Measurements from ENCODE around the gene M1AP. TPM values are rescaled to one million over a fixed set of nuclear protein-coding genes. Genes with fewer than 3 reads are reported as not detected.
A peak's percentile ranks its signal among the peaks of the same experiment; 100 is the strongest.

M1AP gene
- total RNA-seq, 1 experiment from 2014 or later, result not detected

- DNase-seq (ENCODE audit: low read depth, low spot score), result no peak
- in situ Hi-C loops (cut with HindIII; ENCODE audit: low pct_unique_long_range_greater_than_20kb, low sequenced_read_pairs) (no loop called here), intact Hi-C loops (cut with micrococcal nuclease; ENCODE audit: unreplicated experiment) (no loop called here)
- Histone ChIP-seq H3K9me3 (ENCODE audit: control insufficient read depth, insufficient read depth, low read depth, low read length) (no peaks in the 10 kb centered on the region), H3K4me3 (ENCODE audit: low read depth in 2 of 2, low read length in 2 of 2) (no peak overlapping the region), H3K27ac (ENCODE audit: low read length) (no peak overlapping the region), H3K4me1 (ENCODE audit: control insufficient read depth, insufficient read depth, low read length) (no peaks in the 10 kb centered on the region), H3K27me3 (ENCODE audit: control insufficient read depth, insufficient read depth, low read length) (no peaks in the 10 kb centered on the region), H3K36me3 (ENCODE audit: control insufficient read depth, insufficient read depth, low read length) (no peaks in the 10 kb centered on the region)
- TF ChIP-seq CTCF (IDR thresholded peaks at IDR 0.05) (no peak), POLR2AphosphoS5 (IDR thresholded peaks at IDR 0.05; ENCODE audit: low read depth, low read length) (no peak), TCF7L2 (IDR thresholded peaks at IDR 0.05; ENCODE audit: low read depth, low read length) (no peak), REST (IDR thresholded peaks at IDR 0.05; ENCODE audit: insufficient read depth in 1 of 2, low read depth in 2 of 2, low read length in 1 of 2) (no peak), SIN3A (IDR thresholded peaks at IDR 0.05; ENCODE audit: borderline replicate concordance, insufficient read depth, low read depth, low read length) (no peak)
- POLR2A ChIA-PET, result no interaction called here
- CTCF ChIA-PET, result no interaction called here
- no peak for ATAC-seq
- no TSS peak for BruUV-seq (replicated peaks)
Measured at GRCh38 chr2:74515981-74516633, 132.0 kb downstream of the M1AP start.

- no TSS peak for BruUV-seq (replicated peaks)
- ChIA-PET POLR2A (no interaction called here), CTCF (no interaction called here)
- DNase-seq (ENCODE audit: low read depth, low spot score) (no peak), ATAC-seq (no peak)
- in situ Hi-C loops (cut with HindIII; ENCODE audit: low pct_unique_long_range_greater_than_20kb, low sequenced_read_pairs) (no loop called here), intact Hi-C loops (cut with micrococcal nuclease; ENCODE audit: unreplicated experiment) (no loop called here)
- Histone ChIP-seq H3K4me3 (ENCODE audit: low read depth in 2 of 2, low read length in 2 of 2) (peak overlapping the region in 1 of 2 experiments; percentile 37; a peak in 1 of 4 replicates), H3K27ac (ENCODE audit: low read length) (no peak overlapping the region), H3K4me1 (ENCODE audit: control insufficient read depth, insufficient read depth, low read length) (no peaks in the 10 kb centered on the region), H3K27me3 (ENCODE audit: control insufficient read depth, insufficient read depth, low read length) (no peaks in the 10 kb centered on the region), H3K9me3 (ENCODE audit: control insufficient read depth, insufficient read depth, low read depth, low read length) (no peaks in the 10 kb centered on the region), H3K36me3 (ENCODE audit: control insufficient read depth, insufficient read depth, low read length) (no peaks in the 10 kb centered on the region)
- TF ChIP-seq REST (IDR thresholded peaks at IDR 0.05; ENCODE audit: insufficient read depth in 1 of 2, low read depth in 2 of 2, low read length in 1 of 2), result no peak
- no peak for TF ChIP-seq SIN3A (IDR thresholded peaks at IDR 0.05; ENCODE audit: borderline replicate concordance, insufficient read depth, low read depth, low read length)
- TF ChIP-seq TCF7L2 (IDR thresholded peaks at IDR 0.05; ENCODE audit: low read depth, low read length), result no peak
- TF ChIP-seq CTCF (IDR thresholded peaks at IDR 0.05), result no peak
- no peak for TF ChIP-seq POLR2AphosphoS5 (IDR thresholded peaks at IDR 0.05; ENCODE audit: low read depth, low read length)
Measured at GRCh38 chr2:74515271-74515980, 132.7 kb downstream of the M1AP start.

All from Panc1 (cell line).